HG02759 (cell line): ENCODE results near the gene PMIS2.

Source experiments
- ATAC-seq: cut with Tn5 transposase; IDR thresholded peaks from one replicate; pipeline ENCODE4 v1.9.1; 2021; ENCODE audit warnings: mild to moderate bottlenecking, moderate library complexity; ENCODE audit not compliant: unreplicated experiment

The PMIS2 gene

DNA sequence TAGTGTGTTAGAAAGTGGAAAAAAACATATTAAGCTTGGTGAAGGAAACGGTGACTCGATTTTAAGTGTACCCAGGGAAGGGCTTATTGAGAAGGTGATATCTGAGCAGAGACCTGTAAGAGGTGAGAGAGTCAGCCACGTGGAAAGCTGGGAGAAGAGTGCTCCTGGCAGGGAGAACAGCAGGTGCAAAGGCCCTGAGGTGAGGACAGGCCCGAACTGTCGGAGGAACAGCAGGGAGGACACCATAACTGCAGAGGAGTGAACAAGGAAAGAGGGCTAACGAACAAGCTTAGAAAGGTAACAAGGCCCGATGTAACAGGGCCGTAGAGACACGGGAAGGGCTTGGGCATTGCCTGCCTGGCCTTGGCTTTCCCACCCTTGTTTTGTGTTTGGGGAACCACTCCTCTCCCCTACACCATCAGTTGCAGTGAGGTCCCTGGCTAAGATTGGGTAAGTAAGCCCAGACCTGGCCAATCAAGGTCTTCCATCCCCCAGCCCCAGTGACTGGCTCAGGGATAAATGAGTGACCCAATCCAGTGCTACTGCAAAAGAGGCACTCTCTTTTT is 29.9 kb upstream of the PMIS2 start:
- ATAC-seq: no peak

DNA sequence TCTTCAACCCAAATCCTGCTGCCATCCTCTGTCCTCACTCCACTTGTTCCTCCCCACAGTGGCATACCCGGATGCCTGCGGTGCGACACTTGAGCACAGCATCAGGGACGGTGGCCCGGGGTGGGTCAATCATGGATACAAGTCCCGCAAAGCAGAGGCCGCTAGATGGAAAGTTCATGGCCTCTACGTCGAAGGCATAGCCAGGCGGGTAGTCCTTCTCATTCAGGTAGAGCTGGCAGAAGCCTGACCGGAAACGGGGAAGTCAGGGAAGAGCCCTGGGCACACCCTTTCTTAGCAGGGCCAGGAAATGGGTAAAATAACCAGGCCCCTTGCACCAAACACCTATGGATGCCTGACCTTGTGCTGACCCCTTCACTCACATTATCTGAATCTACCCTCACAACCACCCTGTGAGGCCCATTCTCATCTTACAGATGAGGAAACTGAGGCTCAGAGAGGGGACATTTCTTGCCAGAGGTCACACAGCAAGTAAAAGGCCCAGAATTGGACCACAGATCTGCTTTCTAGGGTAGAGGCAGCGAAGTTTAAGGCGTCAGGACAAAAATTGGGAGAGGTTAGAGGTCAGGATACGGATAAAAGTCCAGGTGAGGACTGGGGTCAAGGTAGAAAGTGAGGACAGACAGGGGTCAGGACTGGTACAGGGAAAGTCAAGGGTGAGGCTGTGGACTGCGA is 29.0 kb upstream of the PMIS2 start:
- no peak for ATAC-seq

DNA sequence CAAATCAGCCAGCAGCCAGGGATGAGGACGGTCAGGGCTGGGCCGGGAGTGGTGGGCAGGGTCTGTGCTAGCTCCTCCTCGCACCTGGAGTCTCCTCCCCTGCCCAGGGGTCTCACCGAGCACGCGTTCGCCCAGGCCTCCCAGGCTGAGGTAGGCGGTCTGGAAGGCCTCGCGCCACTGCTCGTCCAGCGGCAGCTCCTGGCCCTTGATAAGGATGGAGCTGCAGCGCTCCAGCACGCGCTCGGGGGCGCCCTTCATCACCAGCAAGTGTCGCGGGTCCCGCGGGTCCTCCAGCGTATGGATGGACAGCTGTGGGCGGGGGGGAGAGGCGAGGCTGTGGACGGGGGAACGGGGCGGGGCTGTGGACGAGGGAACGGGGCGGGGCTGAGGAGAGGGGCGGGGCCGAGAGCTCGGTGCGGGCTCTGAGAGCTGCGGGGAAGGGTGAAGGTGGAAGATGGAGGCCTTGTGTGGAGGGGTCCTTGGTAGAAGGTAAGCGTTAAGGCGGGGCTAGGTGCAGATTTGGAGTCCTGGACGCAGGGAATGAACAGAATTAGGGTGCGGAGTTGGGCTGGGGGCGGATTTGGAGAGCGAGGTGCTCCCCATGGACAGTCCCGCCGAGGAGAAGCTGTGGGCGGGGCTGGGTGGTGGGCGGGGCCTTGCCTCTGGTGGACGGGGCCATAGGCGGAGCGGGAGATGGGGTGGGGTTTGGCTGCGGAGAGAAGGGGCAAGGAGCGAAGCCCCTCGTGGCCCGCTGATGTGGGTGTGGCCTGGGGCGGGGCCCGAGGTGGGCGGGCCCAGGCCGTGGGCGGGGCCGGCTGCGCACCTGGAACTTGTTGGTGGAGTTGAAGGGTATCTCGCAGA is 28.2 kb upstream of the PMIS2 start:
- no peak for ATAC-seq

DNA sequence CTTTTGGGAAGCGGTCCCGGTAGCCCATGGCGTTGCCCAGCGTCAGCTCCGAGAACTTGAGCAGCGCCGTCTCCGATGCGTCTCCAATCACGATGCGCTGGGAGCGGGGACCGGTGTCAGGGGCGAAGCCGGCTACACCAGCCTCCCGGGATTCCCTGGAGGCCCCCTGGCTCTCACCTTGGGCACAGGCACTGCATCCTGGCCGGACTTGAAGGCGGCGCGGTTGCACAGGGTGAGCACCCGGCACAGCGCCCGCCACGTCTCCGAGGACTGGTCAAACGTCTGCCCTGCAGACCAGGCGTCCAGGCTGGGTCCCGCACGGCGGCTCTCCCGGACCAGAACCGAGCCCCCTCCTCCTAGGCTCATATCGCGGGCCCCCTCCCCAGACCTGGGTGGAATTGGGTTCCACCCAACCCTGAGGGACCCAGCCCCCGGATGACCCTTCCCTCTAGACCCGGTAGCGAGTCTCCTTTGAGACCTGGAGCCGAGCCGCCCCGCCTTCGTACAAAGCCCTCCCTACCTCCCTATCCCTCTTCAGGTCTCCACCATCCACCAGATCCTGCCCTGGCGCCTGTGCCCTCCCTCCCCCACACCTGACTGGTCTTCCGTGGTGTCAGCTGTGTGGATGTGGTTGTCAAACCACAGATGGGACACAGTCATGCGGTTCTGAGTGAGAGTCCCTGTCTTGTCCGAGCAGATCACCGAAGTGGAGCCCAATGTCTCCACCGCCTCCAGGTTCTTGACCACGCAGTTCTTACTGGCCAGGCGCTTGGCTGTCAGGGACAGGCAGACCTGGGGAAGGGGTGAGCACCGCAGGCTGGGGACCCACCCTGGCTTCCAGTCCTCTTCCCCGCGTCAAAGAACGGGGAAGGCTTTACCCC is 27.3 kb upstream of the PMIS2 start:
- ATAC-seq: no peak

DNA sequence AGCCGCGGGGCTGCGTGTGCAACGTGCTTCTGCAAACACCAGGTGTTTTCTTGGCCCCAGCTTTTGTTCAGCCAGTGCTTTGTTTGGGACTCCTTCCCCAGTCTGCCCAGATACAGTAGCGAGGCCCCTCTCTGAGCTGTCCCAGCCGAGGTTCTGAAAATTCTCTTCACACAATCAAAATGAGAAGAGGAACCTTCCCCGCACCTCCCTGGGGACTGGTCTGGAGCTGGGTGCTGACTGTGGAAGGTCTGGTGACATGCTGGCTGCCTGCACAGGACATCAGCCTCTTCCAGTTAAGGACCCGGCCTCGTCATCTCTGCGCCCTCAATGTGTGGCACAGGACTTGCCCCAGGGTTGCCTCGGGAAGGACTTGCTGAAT is 26.7 kb upstream of the PMIS2 start:
- peak; percentile 72 for ATAC-seq

DNA sequence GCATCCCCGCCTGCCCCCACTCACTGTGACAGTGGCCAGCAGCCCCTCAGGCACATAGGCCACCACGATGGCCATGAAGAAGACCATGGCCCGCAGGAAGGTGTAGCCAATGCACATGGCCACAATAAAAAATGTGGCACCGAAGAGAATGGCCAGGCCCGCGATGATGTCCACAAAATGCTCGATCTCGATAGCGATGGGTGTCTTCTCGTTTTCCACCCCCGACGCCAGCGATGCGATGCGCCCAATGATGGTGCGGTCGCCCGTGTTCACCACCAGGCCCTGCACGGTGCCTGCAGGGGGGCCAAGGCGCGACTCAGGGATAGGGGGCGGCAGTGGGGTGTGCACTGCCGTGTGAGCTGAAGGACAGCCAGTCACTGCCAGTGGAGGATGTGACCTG is 26.2 kb upstream of the PMIS2 start:
- ATAC-seq: no peak

DNA sequence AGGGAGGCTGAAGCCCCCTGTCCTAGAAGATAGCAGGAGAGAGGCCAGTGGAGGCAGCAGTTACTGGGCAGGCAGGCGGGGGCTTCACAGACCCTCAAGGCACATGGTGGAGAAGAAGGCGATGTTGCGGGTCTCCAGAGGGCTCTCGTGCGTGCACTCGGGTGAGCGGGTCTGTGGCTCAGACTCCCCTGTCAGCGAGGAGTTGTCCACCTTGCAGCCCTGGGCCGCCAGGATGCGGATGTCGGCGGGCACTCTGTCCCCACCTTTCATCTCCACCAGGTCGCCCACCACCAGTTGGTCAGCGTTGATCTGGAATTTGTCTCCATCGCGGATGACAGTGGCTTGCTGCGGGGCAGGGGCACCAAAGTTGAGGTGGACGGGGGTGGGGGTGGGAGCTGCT is 25.7 kb upstream of the PMIS2 start:
- ATAC-seq: no peak

DNA sequence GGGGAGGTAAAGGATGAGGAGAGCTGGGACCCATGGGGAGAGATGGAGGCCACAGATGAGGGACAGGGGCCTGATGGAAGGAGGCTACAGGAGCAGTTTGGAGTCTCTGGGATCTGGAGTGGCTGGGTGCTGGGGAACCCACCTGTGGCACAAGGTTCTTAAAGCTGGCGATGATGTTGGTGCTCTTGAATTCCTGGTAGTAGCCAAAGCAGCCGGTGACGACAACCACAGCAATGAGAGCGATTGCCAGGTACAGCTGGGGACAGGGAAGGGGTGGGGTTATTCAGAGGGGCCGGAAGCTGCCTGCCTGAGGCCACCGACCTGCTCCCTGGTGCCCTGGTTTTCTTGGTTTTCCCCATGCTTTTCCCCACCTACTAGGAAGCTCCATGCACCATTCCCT is 25.3 kb upstream of the PMIS2 start:
- no peak for ATAC-seq

DNA sequence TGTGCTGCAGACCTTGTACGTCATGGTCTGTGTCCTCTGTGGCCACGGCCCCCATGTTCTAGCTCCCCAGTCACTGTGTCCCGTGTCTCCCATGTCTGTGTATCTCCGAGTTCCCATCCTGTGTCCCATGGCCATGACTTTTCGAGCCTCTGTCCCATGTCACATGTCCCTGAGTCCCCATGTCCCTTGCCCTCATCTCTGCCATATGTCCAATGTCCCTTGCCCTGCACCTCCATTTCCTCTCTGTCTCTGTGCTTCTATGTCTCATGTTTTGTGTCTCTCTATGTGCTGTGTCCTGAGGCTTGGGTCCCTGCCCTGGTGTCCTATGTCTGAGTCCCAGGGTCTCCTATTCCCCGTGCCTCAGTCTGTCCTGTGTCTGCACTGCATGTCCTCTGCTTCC is 24.5 kb upstream of the PMIS2 start:
- ATAC-seq: no peak

DNA sequence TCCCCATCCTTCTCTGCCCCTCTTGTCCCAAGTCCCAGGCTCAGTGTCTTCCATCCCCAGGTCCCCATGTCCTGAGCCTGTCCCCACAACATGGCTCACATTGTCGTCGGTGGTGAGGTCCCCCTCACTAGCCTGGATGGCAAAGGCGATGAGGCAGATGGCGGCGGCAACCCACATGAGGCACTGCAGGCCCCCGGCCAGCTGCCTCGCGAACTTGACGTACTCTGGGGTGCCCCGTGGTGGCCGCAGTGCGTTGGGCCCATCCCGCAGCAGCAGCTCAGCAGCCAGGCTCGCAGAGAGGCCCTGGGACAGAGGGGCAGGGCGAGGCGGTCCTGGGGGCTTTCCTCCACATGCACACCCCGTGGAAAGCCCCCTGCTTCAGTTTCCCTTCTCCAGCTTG is 23.6 kb upstream of the PMIS2 start:
- no peak for ATAC-seq

DNA sequence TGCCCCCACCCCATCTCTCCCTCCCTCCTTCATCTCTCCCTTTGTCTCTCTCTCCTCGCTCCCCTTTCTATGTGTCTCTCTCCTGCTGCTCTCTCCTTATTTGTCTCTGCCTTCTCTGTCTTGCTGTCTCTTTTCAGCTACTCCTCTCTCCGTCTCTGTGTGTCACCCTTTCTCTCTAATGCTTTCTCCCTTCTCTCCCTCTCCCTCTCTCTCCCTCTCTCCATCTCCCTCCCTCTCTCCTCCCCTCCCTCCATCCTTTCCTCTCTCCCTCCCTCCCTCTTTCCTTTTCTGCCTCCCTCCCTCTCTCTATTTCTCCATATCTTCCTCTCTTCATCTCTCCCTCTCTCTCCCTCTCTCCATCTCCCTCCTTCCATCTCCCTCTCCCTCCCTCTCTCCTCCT is 23.2 kb upstream of the PMIS2 start:
- no peak for ATAC-seq

DNA sequence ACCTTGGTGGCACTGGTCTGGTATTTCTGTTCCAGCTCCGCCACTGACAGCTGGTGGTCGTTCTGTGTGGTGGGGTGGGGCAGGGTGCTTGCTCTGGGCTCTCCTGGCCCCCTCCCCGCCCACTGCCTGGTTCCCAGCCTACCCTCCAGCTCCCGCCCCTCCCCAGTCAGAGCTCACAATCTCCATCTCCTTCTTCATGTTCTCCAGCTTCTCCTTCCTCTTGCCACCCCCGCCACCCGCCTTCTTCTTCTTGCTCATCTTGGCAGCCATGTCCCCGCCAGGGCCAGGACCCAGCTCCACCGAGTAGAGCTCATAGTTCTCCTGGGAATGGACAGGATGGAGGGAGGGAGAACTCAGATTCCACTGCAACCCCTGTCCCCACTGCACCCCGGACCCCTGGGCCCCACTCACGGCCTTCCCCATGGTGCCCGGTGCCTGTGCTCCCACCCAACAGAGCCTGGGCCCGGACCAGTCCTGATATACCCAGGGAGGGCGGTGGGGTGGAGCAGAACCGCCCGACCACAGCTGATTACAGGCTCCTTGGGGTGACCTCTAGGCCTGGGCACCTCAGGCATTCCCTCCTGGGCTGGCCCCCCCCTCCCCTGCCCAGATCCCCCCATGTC is 22.7 kb upstream of the PMIS2 start, which contains the start of gene ATP4A:
Gene ATP4A (minus strand): TSS at position 452 of the 623 bp plus-strand sequence. CDS start 29 bp downstream, at position 423.
- ATAC-seq: no peak

DNA sequence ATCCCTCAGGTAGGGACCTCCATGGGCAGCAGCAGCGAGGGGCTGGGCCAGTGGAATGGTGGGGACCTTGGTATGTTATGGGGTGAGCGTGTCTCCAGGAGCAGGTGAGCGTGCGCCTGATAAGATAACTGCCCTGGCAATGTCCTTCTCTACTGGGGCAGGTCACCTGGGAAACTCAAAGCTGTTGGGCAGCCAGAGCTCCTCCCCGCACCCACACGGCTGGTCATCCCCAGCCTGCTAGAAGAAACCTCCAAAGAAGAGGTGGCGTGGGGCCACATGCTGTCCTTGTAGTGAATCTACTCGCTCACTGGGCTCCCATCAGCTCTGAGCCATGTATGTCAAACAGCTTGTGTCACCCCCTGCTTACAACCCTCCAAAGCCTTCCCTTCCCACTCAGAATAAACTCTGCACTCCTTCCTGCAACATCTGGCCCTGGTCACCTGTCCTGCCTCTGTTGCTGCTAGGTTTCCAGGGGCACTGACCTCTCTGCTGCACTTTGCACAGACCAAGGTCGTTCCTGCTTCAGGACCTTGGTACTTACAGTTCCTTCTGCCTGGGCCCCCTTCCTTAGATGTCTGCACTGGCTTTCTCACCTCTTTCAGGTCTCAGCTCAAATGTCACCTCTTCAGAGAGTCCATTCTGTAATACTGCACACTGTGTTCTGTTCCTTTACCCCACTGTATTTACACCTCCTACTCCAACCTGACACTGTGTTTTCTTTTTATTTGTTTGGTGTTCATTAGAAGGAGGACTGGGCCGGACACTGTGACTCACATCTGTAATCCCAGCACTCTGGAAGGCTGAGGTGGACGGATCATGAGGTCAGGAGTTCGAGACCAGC is 20.7 kb upstream of the PMIS2 start:
- no peak for ATAC-seq

DNA sequence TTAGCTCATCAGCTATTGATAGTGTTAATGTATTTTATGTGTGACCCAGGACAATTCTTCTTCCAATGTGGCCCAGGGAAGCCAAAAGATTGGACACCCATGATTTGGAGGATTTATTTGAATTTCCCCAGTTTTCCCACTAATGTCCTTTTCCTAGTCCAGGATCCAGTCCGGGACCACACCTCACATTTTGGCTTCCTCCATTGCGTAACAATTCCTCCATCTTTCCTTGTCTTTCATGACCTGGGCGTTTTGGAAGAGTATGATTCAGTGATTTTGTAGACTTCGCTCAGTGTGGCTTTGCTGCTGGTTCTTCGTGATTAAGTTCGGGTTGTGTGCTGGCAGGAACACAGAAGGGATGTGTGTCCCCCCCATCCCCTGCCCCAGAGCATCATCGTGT is 19.2 kb upstream of the PMIS2 start:
- no peak for ATAC-seq

DNA sequence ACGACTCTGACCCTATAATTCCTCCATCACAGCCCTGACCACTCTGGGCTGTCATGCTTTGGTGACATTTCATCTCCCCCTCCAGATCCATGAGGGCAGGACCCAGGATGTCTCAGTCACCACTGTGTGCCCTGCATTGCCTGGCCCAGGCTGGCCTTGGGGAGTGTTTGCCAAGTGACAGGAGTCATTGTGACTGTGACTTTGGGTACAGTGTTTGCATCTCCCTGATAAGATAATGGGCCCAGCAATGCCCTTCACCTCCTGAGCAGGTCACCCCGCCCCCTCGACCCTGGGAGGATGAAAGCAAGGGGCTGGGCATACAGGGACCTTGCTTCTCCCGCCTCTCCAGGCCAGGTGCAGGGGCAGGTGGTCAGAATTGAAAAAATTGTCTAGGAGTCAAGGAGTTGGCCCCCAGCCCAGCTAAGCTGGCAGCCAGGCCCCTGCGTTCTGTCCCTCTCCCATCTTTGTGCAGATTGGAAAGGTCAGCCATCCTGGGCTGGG is 16.6 kb upstream of the PMIS2 start:
- no peak for ATAC-seq

DNA sequence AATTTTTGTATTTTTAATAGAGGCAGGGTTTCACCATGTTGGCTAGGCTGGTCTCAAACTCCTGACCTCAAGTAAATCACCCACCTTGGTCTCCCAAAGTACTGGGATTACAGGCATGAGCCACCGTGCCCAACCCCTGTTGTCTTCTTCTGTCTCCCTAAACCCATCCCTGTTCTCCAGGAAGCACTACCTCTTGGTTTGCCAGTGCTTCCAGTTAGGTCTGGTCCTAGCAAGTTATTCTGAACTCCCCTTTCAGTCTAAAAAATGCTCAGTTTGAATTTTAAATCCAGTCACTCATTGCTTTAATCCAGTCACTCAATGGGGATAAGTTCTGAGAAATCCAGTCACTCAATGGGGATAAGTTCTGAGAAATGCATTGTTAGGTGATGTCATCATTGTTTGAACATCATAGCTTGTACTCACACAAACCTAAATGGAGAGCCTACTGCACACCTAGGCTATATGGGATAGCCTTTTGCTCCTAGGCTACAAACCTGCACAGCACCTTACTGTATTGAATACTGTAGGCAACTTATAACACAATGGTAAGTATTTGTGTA is 14.5 kb upstream of the PMIS2 start:
- no peak for ATAC-seq

DNA sequence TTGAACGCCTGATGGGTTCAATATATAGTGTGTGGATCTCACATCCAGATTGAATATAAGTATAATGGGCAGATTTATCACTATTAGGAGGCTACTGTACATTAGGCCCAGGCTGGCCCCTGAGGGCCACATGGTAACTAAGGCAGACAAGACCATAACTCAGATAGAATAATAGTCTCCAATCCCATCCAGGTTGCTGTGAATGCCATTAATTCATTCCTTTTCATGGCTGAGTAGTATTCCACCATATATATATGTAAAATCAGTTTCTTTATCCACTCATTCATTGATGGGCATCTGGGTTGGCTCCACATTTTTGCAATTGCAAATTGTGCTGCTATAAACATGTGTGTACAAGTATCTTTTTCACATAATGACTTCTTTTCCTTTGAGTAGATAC is 8.1 kb upstream of the PMIS2 start:
- no peak for ATAC-seq

DNA sequence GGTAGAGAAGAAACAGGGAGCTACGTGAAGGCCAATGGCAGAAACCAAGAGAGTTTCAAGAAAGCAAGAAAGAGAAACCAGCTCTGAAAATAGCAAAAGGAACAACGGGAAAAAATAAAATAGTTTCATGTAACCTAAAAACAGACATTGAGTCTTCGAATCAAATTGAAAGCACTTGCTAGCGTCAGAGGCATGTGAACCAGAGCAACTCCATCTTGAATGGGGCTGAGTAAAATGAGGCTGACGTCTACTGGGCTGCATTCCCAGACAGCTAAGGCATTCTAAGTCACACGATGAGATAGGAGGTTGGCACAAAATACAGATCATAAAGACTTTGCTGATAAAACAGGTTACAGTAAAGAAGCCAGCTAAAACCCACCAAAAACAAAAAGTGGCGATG is 7.3 kb upstream of the PMIS2 start:
- no peak for ATAC-seq

DNA sequence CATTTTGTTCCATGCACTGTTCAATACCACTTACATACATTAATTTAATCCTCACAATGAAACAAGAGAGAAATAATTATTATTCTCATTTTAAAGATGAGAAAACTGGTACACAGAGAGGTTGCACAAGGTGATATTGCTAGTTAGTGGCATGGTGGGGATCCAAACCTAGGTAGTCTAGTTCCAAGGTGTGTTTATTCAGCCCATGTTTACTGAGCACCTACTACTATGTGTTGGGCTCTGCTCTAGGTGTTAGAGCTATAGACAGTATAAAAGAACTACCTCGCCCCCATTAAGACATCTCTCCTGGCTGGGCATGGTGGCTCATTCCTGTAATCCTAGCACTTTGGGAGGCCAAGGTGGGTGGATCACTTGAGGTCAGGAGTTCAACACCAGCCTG is 3.2 kb upstream of the PMIS2 start:
- ATAC-seq: no peak
